Endodermal cell (in vitro differentiated cells): Measurements from ENCODE around the gene CAMTA1. TPM values are rescaled to one million over a fixed set of nuclear protein-coding genes. Genes with fewer than 3 reads are reported as not detected.

Experiments
- DNase-seq: peaks from one replicate; pipeline ENCODE4 v3.0.0-alpha.2; 2017
- H3K27ac ChIP-seq: 2 replicates; pipeline ENCODE4 v1.5.1; 2013; ENCODE audit warnings: mild to moderate bottlenecking, low read depth, low read length, moderate library complexity
- H3K27me3 ChIP-seq: 2 replicates; pipeline ENCODE4 v1.6.1; 2013; ENCODE audit warnings: mild to moderate bottlenecking, low read length, moderate library complexity; ENCODE audit not compliant: insufficient read depth, control insufficient read depth, poor library complexity, severe bottlenecking
- H3K36me3 ChIP-seq: 2 replicates; pipeline ENCODE4 v1.7.0; 2013; ENCODE audit warnings: mild to moderate bottlenecking, low read length, moderate library complexity; ENCODE audit not compliant: control insufficient read depth, insufficient read depth
- H3K4me1 ChIP-seq: one replicate; pipeline ENCODE4 v1.7.0; 2013; ENCODE audit warnings: low read length; ENCODE audit not compliant: control insufficient read depth, insufficient read depth
- H3K4me3 ChIP-seq: 2 replicates; pipeline ENCODE4 v1.5.1; 2013; ENCODE audit warnings: mild to moderate bottlenecking, low read length, moderate library complexity
- H3K9ac ChIP-seq: 2 replicates; pipeline ENCODE4 v1.6.1; 2013; ENCODE audit warnings: mild to moderate bottlenecking, low read length, moderate library complexity; ENCODE audit not compliant: poor library complexity, severe bottlenecking; ENCODE audit errors: extremely low read depth
- H3K9me3 ChIP-seq: 2 replicates; pipeline ENCODE4 v1.6.1; 2013; ENCODE audit warnings: mild to moderate bottlenecking, low read length, moderate library complexity; ENCODE audit not compliant: control insufficient read depth
- H3K27ac Mint-ChIP-seq: 2 replicates; pipeline ENCODE4 v1.8.0; 2020; ENCODE audit warnings: mixed read lengths
- H3K27me3 Mint-ChIP-seq: 2 replicates; pipeline ENCODE4 v1.8.0; 2021; ENCODE audit warnings: mild to moderate bottlenecking, mixed read lengths; ENCODE audit not compliant: insufficient read depth
- H3K36me3 Mint-ChIP-seq: 2 replicates; pipeline ENCODE4 v1.8.0; 2020; ENCODE audit warnings: low read depth, mixed read lengths
- H3K4me1 Mint-ChIP-seq: 2 replicates; pipeline ENCODE4 v1.8.0; 2020; ENCODE audit warnings: mixed read lengths
- H3K4me3 Mint-ChIP-seq: 2 replicates; pipeline ENCODE4 v1.8.0; 2020; ENCODE audit warnings: mild to moderate bottlenecking, moderate library complexity, mixed read lengths
- H3K9me3 Mint-ChIP-seq: 2 replicates; pipeline ENCODE4 v1.8.0; 2020; ENCODE audit warnings: mild to moderate bottlenecking, mixed read lengths
- WGBS, 2 experiments: methylation state at CpG; one replicate each; pipeline versions ENCODE4 v1.1.5 to v1.1.7; 2013; ENCODE audit warnings: missing lambda C conversion rate in 2 of 2, mixed read lengths in 1 of 2; ENCODE audit not compliant: insufficient coverage in 1 of 2, insufficient read length in 1 of 2; 5-methylcytosine and 5-hydroxymethylcytosine counted together
- total RNA-seq, 2 donors: library from RNA; stranded (reverse); fragmentation: NEBNext Ultra II Directional in 1 of 2; extraction: Animal tissue kit (Norgen Biotek cat#: 25700) in 1 of 2; gene quantifications; 2 replicates in 1 of 2; 3 replicates in 1 of 2; pipeline ENCODE4 v1.2.1, GENCODE V29; 2021
- TF ChIP-seq, protein P1 (sequence below): fragments of 200-600 bp; sonication (generic); conservative IDR thresholded peaks from 2 replicates; pipeline ENCODE4 v1.5.0; 2021; ENCODE audit warnings: antibody characterized with exemption, mild to moderate bottlenecking

CAMTA1 gene
- total RNA-seq, 2 donors from 2014 or later: 123 to 137 TPM

GRCh38 chr1:7507285-7508019, 722.2 kb downstream of the CAMTA1 start:
- Histone ChIP-seq H3K36me3 (no peaks in the 10 kb centered on the region), H3K4me3 (no peak overlapping the region), H3K27me3 (no peaks in the 10 kb centered on the region), H3K4me1 (no peaks in the 10 kb centered on the region), H3K27ac (no peak overlapping the region), H3K9ac (no peak overlapping the region), H3K9me3 (no peaks in the 10 kb centered on the region)
- no peak overlapping the region for H3K4me3 Mint-ChIP-seq
- no peak overlapping the region for H3K27ac Mint-ChIP-seq
- no peaks in the 10 kb centered on the region for H3K36me3 Mint-ChIP-seq
- TF ChIP-seq, protein P1, sequence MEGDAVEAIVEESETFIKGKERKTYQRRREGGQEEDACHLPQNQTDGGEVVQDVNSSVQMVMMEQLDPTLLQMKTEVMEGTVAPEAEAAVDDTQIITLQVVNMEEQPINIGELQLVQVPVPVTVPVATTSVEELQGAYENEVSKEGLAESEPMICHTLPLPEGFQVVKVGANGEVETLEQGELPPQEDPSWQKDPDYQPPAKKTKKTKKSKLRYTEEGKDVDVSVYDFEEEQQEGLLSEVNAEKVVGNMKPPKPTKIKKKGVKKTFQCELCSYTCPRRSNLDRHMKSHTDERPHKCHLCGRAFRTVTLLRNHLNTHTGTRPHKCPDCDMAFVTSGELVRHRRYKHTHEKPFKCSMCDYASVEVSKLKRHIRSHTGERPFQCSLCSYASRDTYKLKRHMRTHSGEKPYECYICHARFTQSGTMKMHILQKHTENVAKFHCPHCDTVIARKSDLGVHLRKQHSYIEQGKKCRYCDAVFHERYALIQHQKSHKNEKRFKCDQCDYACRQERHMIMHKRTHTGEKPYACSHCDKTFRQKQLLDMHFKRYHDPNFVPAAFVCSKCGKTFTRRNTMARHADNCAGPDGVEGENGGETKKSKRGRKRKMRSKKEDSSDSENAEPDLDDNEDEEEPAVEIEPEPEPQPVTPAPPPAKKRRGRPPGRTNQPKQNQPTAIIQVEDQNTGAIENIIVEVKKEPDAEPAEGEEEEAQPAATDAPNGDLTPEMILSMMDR: no peak
- no peaks in the 10 kb centered on the region for H3K27me3 Mint-ChIP-seq
- 86 to 89% methylated on average over 12 to 21 of the region's 21 CpGs for WGBS, 2 experiments
- no peaks in the 10 kb centered on the region for H3K9me3 Mint-ChIP-seq
- no peak for DNase-seq
- no peaks in the 10 kb centered on the region for H3K4me1 Mint-ChIP-seq

- H3K27ac Mint-ChIP-seq: no peak overlapping the region
- Histone ChIP-seq H3K27me3 (no peaks in the 10 kb centered on the region), H3K9ac (no peak overlapping the region), H3K9me3 (no peaks in the 10 kb centered on the region), H3K27ac (no peak overlapping the region), H3K36me3 (no peaks in the 10 kb centered on the region), H3K4me1 (no peaks in the 10 kb centered on the region), H3K4me3 (no peak overlapping the region)
- H3K36me3 Mint-ChIP-seq: no peaks in the 10 kb centered on the region
- DNase-seq: no peak
- no peaks in the 10 kb centered on the region for H3K4me1 Mint-ChIP-seq
- TF ChIP-seq, protein P1: no peak
- H3K4me3 Mint-ChIP-seq: no peak overlapping the region
- WGBS, 2 experiments: 88 to 89% methylated on average over 14 to 16 of the region's 16 CpGs
- no peaks in the 10 kb centered on the region for H3K9me3 Mint-ChIP-seq
- no peaks in the 10 kb centered on the region for H3K27me3 Mint-ChIP-seq
Observed at GRCh38 chr1:7508052-7508933, 723.0 kb downstream of the CAMTA1 start.

DNA sequence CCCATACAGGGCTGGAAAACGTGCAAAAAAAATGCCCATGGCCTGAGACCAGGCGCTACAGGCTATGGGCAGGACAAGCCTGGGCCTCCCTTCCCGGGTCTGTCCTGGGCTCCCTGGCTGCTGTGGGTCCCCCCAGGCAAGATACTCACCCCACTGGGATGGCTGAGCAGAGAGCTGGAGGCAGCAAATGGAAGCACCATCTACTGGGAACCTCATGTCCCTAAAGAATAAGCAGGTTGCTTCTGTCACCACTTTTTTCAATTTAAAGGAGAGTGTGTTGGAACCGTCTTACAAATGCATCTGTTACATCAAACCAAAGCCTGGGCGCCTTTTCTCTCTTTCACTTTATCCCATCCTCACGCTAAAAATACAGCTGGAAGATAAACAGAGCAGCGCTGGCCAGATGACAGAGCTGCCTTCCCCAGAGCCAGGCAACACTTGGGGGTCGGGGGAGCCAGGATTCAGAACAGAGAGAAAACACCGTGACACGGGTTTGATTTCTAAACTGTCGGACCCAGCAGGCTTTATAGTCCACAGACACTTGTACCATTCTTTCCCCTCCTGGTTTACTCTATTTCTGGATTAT, 723.8 kb downstream of the CAMTA1 start:
- no peaks in the 10 kb centered on the region for H3K9me3 Mint-ChIP-seq
- no peak overlapping the region for H3K27ac Mint-ChIP-seq

More for the DNA sequence above, 723.8 kb downstream of the CAMTA1 start:
- H3K27ac ChIP-seq: no peak overlapping the region
- TF ChIP-seq, protein P1: no peak
- H3K27me3 Mint-ChIP-seq: no peaks in the 10 kb centered on the region
- H3K4me3 Mint-ChIP-seq: no peak overlapping the region
- H3K9ac ChIP-seq: no peak overlapping the region
- 91 to 94% methylated on average over 5 to 11 of the region's 11 CpGs for WGBS, 2 experiments
- no peaks in the 10 kb centered on the region for H3K9me3 ChIP-seq
- no peaks in the 10 kb centered on the region for H3K36me3 ChIP-seq
- H3K36me3 Mint-ChIP-seq: no peaks in the 10 kb centered on the region
- no peak overlapping the region for H3K4me3 ChIP-seq
- no peaks in the 10 kb centered on the region for H3K27me3 ChIP-seq
- H3K4me1 ChIP-seq: no peaks in the 10 kb centered on the region
- no peaks in the 10 kb centered on the region for H3K4me1 Mint-ChIP-seq
- DNase-seq: no peak
